ENCODE data around the gene SRSF5.

DNA sequence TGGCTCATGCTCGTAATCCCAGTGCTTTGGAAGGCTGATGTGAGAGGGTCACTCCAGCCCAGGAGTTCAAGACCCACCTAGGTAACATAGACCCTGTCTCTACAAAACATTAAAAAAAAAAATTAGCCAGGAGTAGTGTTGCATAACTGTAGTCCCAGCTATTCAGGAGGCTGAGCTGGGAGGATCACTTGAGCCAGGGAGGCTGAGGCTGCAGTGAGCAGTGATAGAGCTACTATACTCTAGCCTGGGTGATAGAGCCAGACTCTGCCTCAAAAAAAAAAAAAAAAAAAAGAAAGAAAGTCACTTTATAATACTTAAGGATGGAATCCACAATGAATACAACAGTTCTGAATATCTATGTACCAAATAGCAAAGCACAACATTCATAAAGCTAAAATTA lies 40.2 kb downstream of the SRSF5 start:
- TF ChIP-seq, protein P1, sequence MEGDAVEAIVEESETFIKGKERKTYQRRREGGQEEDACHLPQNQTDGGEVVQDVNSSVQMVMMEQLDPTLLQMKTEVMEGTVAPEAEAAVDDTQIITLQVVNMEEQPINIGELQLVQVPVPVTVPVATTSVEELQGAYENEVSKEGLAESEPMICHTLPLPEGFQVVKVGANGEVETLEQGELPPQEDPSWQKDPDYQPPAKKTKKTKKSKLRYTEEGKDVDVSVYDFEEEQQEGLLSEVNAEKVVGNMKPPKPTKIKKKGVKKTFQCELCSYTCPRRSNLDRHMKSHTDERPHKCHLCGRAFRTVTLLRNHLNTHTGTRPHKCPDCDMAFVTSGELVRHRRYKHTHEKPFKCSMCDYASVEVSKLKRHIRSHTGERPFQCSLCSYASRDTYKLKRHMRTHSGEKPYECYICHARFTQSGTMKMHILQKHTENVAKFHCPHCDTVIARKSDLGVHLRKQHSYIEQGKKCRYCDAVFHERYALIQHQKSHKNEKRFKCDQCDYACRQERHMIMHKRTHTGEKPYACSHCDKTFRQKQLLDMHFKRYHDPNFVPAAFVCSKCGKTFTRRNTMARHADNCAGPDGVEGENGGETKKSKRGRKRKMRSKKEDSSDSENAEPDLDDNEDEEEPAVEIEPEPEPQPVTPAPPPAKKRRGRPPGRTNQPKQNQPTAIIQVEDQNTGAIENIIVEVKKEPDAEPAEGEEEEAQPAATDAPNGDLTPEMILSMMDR (conservative IDR thresholded peaks at IDR 0.05; ENCODE audit: low read length), result no peak
- TF ChIP-seq EZH2phosphoT487 (IDR thresholded peaks at IDR 0.05; ENCODE audit: borderline replicate concordance), result no peak

Measured in Loucy (cell line).